ENCODE data around the gene UGT1A4. TPM values are rescaled to one million over a fixed set of nuclear protein-coding genes. Genes with fewer than 3 reads are reported as not detected.

Gene UGT1A4
- total RNA-seq, 1 donor from 2014 or later, result not detected

GRCh38 chr2:233773854-233774253, 55.3 kb downstream of the UGT1A4 start:
- no peak overlapping the region for H3K27ac ChIP-seq
- H3K9me3 ChIP-seq, result no peaks in the 10 kb centered on the region
- no peaks in the 10 kb centered on the region for H3K36me3 ChIP-seq
- no peaks in the 10 kb centered on the region for H3K4me1 ChIP-seq
- no peak for ATAC-seq
- DNase-seq, result no peak
- intact Hi-C loops (cut with DNase I), result no loop called here
- H3K4me3 ChIP-seq, result no peak overlapping the region
- TF ChIP-seq, protein P1, sequence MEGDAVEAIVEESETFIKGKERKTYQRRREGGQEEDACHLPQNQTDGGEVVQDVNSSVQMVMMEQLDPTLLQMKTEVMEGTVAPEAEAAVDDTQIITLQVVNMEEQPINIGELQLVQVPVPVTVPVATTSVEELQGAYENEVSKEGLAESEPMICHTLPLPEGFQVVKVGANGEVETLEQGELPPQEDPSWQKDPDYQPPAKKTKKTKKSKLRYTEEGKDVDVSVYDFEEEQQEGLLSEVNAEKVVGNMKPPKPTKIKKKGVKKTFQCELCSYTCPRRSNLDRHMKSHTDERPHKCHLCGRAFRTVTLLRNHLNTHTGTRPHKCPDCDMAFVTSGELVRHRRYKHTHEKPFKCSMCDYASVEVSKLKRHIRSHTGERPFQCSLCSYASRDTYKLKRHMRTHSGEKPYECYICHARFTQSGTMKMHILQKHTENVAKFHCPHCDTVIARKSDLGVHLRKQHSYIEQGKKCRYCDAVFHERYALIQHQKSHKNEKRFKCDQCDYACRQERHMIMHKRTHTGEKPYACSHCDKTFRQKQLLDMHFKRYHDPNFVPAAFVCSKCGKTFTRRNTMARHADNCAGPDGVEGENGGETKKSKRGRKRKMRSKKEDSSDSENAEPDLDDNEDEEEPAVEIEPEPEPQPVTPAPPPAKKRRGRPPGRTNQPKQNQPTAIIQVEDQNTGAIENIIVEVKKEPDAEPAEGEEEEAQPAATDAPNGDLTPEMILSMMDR (IDR thresholded peaks at IDR 0.05), result no peak
- H3K27me3 ChIP-seq, result no peaks in the 10 kb centered on the region

- DNase-seq (no peak), ATAC-seq (no peak)
- H3K9me3 ChIP-seq, result no peaks in the 10 kb centered on the region
- intact Hi-C loops (cut with DNase I), result no loop called here
- H3K27me3 ChIP-seq, result no peaks in the 10 kb centered on the region
- H3K4me3 ChIP-seq, result no peak overlapping the region
- H3K36me3 ChIP-seq, result no peaks in the 10 kb centered on the region
- TF ChIP-seq, protein P1 (IDR thresholded peaks at IDR 0.05), result no peak
- H3K4me1 ChIP-seq, result no peaks in the 10 kb centered on the region
- no peak overlapping the region for H3K27ac ChIP-seq
These were observed 56.9 kb downstream of the UGT1A4 start for GRCh38 chr2:233775414-233775813.

DNA sequence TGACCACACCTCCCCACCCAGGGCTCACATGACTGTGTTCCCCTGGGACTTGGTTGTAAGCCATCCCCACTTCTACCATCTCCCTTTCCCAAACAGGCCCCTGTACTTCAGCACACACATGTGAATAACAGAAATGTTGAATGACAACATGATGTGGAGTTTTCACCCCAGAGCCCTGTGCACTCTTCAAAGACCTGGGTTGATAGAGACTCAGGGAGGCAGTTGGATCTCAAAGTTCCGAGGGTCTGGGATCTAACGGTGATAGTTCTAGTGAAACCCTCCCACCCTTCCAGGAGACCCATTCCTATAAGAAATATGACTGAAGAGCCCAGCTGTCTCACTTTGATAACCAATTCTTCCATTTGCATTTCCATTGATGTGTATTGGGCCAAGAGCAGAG, 59.5 kb downstream of the UGT1A4 start, which contains the start of gene MROH2A:
Gene MROH2A, plus strand, starts transcription at position 301 of the 400 bp plus-strand sequence. CDS start 1,029 bp downstream, outside the sequence.
- H3K9me3 ChIP-seq, result no peaks in the 10 kb centered on the region
- no peak for ATAC-seq
- H3K36me3 ChIP-seq, result no peaks in the 10 kb centered on the region
- H3K27me3 ChIP-seq, result no peaks in the 10 kb centered on the region
- no peak within 1 kb of the TSS for H3K27ac ChIP-seq
- H3K4me3 ChIP-seq, result no peak within 1 kb of the TSS
- no peaks in the 10 kb centered on the region for H3K4me1 ChIP-seq
- DNase-seq, result no peak
- intact Hi-C loops (cut with DNase I), result no loop called here
- TF ChIP-seq, protein P1 (IDR thresholded peaks at IDR 0.05), result no peak

DNA sequence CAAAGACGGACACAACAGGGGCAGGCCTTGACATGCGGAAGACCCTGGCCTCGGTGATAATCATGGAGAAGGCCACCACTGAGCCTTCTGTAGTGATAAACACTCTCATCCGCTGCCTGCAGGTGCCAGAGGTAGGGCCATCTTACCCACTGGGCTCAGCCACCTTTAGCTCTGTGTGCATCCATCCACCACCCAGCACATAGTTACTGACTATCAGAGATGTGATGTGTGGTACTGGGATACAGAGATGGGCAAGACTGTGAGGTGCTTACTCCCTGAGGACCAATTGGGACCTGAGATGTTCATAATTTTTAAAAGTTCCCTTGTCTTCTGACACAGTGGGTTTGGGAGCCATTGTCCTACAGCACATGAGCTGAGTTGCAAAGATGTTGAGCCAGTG, 61.2 kb downstream of the UGT1A4 start:
- no peaks in the 10 kb centered on the region for H3K36me3 ChIP-seq
- DNase-seq (no peak), ATAC-seq (peak; percentile 32)
- no peak overlapping the region for H3K4me3 ChIP-seq
- no peaks in the 10 kb centered on the region for H3K4me1 ChIP-seq
- no peaks in the 10 kb centered on the region for H3K27me3 ChIP-seq
- TF ChIP-seq, protein P1 (IDR thresholded peaks at IDR 0.05), result no peak
- no peaks in the 10 kb centered on the region for H3K9me3 ChIP-seq
- intact Hi-C loops (cut with DNase I), result no loop called here
- no peak overlapping the region for H3K27ac ChIP-seq

DNA sequence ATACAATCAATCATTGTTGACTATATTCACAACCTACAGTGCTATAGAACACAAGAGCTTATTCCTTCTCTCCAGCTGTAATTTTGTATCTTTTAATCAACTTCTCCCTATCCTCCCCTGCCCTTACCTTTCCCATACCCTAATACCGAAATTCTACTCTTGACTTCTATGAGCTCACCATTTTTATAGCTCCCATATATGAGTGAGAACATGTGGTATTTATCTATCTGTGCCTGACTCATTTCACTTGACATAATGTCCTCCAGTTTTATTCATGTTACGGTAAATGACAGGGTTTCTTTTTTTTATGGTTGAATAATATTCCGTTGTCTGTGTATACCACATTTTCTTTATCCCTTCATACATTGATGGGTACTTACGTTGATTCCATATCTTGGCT, 62.2 kb downstream of the UGT1A4 start:
- no peak overlapping the region for H3K27ac ChIP-seq
- intact Hi-C loops (cut with DNase I), result no loop called here
- no peaks in the 10 kb centered on the region for H3K36me3 ChIP-seq
- no peak for ATAC-seq
- no peak overlapping the region for H3K4me3 ChIP-seq
- H3K4me1 ChIP-seq, result no peaks in the 10 kb centered on the region
- TF ChIP-seq, protein P1 (IDR thresholded peaks at IDR 0.05), result no peak
- DNase-seq, result no peak
- no peaks in the 10 kb centered on the region for H3K27me3 ChIP-seq
- H3K9me3 ChIP-seq, result no peaks in the 10 kb centered on the region

DNA sequence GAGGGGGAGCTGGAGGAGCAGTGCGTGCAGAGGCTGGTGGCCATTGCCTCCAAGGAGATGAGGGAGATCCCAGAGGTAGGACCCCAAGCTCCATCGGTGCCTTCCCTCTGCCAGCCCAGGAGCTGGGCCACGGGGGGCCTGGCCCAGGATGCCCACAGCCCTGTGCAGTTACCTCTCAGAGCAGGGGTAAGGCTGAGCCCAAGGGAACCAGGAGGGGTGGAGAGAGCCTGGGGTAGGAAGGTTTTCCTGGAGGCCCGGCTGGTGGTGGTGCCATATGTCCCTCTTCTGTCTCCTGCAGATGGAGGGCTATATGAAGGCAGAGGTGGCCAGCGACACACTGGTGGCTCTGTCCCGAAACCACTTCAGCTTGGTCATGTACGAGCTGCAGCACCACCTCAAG, 71.0 kb downstream of the UGT1A4 start:
- Histone ChIP-seq H3K27me3 (no peaks in the 10 kb centered on the region), H3K4me1 (no peaks in the 10 kb centered on the region), H3K27ac (no peak overlapping the region), H3K36me3 (no peaks in the 10 kb centered on the region), H3K4me3 (no peak overlapping the region), H3K9me3 (no peaks in the 10 kb centered on the region)
- intact Hi-C loops (cut with DNase I), result no loop called here
- DNase-seq (peak; percentile 48), ATAC-seq (no peak)
- TF ChIP-seq, protein P1 (IDR thresholded peaks at IDR 0.05), result no peak

Measured in upper lobe of right lung (tissue), 1 donor.